ENCODE data around the gene ABHD17B.
"Not testable (repeated sequence)": the region's sequence is repeated elsewhere in the genome, so short reads cannot be mapped to it uniquely, and the experiment has no call there.

The ABHD17B gene

DNA sequence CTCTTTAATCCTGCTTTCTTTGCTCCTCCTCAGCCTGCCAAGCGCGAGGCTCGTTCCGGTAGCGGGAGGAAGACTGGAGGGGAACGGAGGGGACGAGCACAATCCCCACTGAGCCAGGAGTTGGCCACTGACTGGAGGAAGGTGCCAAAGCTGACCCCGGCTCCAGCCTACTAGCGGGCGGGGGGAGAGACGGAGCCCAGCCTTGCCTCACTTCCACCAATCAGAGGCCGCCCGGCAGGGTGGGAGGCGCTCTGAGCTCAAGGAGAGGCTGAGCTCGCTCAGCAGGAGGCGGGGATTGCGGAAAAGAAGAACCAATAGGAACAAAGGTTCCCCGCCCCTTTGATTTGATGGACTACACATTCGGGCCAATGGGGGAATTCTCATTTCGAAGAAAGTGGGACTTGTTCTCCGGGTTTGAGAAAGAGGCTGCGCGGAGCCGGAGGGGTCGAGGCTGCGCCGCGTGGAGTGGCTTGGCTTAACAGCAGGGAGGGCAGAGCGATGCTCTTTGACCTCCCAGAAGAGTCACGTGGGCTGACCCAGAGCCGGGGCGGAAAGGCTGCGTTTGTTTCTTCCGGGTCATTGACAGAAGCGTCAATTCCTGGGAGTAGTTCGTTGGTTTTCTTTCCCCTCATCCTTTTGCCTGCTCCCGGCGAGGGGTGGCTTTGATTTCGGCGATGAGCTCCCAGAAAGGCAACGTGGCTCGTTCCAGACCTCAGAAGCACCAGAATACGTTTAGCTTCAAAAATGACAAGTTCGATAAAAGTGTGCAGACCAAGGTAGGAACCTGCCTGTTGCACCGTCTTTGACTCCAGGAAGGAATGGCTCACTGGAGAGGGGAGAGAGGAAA, at the start of gene ABHD17B, which contains the start of gene C9orf85:
TSS of gene ABHD17B (minus strand) at position 133 of the 847 bp plus-strand sequence. CDS start 36,113 bp downstream, outside the sequence.
TSS of gene C9orf85 (plus strand) at position 579 of the 847 bp plus-strand sequence. CDS start at position 675, 96 bp downstream.
- DNase-seq = peak; percentile 99

DNA sequence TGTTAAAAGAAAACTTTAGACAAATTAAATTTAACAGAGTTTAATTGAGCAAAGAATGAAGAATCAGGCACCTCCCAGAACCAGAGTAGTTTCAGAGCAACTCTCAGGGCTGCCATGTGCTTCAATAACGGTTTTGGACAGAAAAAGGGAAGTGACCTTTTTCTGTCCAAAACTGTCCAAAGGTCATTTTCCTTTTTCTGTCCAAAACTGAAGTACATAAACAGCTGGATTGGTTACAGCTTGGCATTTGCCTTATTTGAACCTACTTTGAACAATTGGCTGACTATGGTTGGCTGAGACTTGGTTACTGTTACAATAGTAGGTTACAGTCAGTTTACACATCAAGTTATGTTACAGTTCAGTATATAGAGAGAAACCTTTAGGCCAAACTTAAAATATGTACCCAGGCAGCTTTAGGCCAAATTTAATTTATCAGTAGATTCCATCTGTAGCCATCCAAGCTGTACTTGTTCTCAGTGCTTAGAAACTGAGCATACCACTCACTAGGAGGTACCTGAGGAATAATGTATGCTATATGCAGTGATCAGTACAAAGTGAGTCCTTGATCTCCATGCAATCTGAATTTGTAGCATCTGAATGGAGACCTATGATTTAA, 44.4 kb upstream of the ABHD17B start:
- no peak for DNase-seq

DNA sequence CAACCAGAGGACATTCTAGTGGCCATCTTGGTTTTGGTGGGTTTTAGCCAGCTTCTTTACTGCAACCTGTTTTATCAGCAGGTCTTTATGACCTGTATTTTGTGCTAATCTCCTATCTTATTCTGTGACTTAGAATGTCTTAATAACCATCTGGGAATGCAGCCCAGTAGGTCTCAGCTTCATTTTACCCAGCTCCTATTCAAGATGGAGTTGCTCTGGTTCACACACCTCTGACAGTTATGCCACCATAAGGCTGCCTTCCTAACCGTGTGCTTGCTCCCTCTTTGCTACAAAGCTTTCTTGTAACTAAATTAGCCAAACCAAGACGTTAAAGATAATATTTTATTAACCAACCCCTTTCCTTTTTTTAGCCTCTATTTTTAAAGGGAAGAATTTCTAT, 43.7 kb upstream of the ABHD17B start:
- not testable (repeated sequence) for DNase-seq

DNA sequence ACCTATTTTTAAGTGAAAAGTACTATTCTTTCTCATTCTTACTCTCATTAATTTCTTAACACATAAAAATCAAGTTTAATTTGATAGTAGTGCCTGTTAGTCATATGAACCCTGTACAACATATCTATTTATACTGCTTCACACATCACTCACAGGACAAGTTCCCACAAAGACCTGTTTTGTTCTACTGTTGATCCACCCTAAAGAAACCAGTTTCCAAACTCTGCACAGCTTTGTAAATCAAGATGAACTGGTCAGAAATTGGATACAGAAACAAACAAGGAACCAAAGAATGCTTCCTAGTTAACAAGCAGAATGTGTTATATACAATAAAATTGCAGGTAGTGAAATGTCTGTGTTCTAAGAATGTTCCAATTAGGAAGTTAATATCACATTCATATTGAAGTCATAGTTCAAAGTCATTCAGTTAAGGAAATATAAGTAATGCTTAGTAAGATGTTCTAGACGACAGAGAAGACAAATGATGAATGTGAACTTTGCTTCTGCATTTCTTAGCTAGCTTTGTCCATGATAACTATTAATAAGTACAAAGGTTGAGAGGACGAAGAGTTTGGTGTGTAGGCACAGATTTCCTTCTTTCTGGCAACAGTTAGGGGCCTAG, 33.9 kb upstream of the ABHD17B start:
- DNase-seq = no peak

DNA sequence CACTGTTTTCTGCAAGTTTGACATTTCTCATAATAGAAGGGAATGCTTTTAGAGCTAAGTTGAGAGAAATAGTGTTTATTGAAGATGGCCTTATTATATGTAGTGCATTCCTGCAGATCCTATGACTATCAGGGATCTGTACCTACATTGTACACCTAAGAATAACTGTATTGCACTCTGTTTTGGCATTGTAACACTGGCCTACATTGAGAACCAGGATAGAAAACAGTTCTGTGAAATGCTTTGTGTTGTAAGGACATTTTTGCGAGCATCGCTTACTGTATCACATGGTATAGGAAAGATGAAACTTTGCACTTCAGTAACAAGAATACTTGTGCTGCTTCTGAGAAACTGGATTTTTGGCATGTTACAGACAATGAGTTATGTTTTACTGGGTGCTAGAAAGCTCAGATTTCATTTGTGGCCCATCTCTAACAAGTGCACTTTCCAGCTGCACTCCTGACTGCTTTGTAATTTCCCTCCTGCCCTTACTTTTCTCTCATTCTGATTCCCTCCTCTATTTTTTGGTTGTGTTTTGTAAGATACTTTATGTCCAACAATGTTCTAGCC, 31.1 kb upstream of the ABHD17B start:
- no peak for DNase-seq

DNA sequence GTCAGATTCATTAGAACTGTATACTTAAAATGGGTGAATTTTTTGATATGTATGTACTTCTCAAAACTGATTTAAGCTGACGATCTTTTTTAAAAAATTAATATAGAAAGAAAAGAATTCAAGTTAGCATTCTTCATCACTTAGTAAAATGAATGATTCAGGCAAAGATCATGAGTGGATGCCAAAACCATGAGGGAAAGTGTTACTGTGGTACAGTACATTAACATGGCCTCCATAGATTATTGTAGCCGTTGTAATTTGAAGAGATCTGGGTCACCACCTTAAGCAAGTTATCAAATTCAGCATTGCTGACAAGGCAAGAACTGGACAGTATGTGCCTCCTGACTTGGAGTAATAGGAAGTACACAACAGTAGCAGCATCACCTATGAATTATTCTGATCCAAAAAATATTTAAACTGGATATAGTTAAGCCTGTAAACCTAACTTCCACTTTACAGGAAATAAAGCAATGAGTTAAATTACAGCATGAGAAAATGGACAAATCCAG, 30.1 kb upstream of the ABHD17B start:
- DNase-seq = no peak

DNA sequence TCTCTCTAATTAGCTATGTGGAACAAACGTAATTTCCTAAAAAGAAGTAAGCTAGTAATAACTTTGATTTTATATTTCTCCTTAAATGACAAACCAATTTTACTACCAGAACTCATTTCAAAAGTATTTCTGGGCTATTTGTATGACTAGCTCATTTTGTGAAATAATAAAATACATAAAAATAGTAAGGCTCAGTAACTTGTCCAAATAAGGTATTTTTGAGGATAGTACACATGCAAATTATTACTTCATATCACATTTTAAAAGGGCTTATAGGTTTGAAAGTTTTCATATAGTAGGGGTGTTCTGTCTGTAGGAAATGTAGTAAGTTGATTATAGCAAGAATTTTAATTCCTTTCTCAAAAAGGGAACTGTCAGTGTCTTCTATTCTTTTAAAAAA, 26.9 kb upstream of the ABHD17B start:
- DNase-seq = no peak

DNA sequence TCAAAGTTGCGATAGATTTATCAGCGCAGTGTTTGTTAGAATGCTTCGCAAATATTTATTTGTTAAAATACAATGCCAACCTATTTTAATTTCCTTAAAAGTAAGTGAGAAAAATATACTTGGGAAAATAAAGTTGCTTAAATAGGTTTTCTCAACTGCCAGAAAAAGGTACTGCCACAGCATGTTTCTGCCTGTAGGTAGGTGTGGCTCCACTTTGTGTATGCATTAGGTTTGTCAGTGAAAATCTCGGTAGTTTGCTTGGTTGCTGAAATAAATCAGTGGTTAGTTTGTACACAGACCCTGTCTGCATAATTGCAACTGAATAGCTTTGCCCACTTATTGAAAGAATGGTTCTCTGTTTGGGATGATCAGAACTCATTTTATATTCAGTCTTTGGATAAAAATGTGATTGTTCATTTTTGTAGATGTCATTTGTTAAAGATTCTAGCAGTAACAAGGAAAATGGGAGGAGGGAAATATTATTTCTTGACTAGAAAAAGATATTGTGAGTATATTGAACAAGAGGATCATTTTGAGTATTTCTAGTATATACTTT, 26.2 kb upstream of the ABHD17B start:
- DNase-seq = no peak

DNA sequence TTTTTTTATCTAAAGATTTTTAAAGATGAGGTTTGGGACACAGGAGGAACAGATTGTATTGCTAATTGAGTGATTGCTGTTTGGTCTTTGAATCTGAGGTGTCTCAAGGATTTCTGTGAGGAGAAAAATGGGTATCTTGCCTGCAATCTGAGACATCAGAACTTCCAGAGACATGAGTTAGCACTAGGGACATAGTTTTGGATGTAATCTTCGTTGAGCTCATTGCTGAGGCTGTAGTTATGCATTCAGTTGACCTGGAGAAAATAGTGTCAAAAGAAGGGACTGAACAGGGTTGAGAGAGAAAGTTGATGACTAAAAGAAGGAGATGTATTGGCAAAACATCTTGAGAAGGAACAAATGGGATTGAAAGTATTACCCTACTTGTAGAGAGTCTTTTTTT, 25.1 kb upstream of the ABHD17B start:
- DNase-seq = no peak

DNA sequence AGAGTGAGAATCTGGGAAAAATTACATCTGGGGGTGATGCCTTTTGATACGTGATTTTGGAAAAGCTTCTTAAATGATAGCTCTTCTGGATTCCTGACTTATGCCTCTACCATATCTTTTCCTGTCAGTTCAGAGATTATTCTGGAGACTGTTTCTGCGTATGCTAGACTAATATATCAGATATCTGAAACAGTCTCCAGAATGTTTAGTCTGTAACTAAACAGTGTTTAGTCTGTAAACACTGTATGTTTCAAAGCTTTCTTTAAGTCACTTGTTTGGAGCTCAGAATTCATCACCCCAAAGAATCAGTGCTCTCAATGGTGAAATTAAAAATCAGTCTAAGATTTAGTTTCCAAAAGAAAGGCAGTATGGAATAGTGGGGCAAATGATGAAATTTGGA, 20.2 kb upstream of the ABHD17B start:
- DNase-seq = no peak

DNA sequence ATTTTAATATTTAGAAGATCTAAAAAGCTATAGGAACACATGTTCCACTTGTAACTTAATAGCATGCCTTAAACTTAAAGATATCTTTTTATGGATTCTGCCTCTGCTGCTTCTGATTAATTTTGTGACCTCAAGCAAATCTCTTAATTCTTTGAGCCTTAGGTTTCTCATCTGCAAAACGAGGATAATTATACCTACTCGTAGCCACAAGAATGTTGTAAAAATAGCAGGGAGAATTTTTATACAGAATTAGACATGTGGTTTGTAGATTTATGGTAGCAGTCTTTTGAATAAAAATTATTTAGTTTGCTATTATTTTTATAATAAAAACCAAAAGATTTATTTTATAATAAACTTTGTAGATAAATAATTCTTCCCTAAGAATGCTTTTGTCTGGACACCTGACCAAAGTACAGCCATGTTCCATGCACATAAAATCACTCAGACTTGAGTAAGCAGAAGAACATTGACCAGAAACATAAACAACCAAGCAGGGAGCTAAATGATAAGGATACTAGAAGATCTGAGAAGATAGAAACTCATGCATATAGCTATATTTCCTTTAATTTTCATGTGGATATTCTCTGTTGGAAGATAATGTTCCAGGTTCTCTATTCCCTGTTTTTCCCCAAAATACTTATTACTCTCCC, 18.9 kb upstream of the ABHD17B start:
- DNase-seq = no peak

DNA sequence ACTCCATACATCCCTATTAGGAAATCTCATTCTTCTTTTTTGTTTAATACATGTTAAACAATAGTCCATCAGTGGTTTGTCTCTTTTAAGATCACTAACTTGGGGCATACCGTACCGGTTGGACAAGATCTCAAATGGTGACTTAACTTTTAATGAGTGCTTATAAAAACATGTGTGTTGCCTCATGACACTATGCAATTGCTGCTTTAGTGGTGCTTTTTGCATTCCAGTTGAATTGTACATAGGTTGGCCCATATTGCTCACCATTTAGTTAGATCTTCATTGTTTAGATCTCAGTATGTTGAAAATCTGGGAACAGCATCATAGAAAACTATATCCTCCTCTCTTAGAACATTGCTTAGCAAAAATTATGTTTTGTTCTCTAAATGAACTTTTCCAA, 18.2 kb upstream of the ABHD17B start:
- DNase-seq = no peak

DNA sequence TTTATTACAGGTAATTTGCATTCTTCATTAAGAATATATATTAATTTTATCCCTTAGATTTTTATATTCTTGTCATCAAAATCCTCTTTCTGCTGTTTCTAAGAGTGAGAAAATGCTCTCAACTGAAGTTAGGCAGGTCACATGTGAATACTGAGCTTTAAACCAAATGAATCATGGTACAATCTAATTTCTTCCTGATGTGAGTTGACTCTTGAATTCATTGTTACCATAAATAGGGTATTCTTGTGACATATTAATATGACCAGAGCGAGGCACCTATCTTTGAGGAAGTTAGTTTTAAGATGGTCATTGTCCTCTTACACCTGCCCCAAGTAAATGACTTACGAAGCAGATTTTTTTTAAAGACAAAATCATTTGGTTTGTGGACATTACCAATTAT, 17.8 kb upstream of the ABHD17B start:
- DNase-seq = no peak

DNA sequence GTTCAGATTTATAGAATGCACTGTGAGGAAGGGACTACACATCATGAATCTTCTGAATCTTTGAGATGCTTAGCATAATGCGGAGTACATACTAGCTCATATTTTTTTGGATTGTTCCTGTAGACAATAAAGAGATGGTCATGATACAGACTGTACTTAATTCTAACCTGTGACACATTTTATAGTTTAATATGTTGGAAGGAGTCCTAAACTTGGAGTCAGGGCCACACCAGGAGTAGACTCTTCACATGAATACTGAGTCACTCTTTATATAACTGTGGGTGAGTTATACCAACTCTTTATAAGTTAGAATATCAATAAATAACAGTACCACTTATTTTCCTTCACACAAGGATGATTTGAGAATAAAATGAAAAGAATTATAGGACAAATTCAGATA, 17.4 kb upstream of the ABHD17B start:
- DNase-seq = no peak

DNA sequence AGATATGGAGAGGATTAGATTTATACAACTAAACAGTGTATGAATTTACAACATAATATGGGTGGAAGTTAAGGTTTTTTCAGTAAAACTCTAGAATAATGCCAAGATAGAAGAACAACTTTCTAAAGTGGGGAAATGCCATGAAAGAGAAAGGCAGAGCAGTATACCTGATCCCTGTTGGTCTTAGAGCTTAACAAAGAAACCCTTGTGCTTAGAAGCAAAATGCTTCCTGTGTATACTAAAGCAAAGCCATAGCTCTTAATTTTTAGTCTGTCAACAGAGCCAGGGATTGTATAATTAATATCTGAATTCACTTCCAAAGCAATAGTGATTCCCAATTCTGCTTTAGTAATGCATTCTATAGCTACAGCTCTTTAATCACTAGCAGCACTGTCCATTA, 14.8 kb upstream of the ABHD17B start:
- no peak for DNase-seq

DNA sequence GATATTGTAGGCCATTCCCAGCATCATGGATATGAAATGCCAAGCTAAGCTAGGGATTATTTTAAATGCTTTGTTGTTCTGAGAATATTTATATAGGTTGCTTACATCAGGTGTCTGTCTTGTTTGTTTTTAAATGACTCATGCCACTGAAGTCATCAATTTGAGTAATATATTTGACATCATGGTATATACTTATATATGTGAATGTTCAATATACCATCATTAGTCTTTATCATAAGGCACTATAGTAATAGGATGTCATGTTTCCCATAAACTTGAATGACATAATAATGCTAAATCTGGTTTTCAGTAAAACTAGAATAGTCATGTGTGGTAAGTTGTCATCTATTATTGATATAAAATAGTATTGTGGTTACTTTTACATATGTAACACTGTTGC, 13.6 kb upstream of the ABHD17B start:
- DNase-seq = no peak

DNA sequence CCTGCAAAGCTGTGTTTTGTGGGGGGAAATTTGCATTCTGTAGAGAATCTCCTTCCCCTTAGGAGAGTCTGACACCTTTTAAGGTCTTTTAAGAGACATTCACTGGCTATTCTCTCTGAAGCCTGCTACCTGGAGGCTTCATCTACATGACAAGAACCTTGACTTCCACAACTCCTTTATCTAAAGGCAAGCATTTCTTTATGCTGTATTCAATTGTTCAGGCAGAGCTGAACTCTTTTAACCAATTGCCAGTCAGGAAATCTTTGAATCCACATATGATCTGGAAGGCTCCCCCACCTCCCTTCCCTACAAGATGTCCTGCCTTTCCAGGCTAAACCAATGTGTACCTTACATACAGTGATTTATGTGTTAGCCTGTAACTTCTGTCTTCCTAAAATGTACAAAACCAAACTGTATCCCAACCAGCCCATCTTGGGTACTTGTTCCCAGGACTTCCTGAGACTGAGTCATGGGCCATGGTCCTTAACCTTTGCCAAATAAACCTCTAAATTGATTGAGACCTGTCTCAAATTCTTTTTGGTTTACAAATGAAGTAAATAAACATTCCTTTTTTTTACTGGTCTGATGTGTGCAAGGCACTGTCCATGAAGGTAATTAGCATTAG, 10.3 kb upstream of the ABHD17B start:
- DNase-seq = no peak

DNA sequence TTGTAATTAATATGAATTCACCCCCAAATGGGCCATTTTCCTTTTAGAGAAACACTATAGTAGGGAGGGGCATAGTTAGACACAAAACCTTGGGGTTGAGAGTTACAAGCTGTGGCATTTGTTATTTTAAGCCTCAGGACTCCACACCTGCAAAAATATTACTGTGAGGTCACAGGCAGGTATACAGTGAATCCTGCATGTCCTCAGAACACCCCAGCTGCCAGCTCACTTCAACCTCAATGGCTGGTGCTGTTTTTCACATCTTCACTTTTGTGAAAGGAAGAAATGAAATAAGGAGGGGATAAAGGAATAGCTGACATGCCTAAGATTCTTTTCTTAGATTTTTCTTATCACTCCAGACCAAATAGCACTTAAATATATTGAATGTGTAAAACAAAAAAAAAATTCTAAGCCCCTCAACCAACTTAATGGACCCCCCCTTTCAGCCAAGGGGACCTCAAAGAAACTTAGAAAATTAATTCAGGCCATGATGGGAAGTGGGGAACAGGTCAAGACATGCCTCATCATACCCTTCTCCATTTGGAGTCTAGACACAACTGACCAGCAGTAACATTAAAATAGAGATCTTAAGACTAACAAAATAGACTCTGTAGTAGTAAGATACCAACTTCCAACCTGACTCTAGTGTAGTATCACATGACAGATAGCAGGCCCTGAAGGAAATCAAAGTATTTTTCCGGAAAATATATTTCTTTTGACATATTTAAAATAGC, 9.6 kb upstream of the ABHD17B start:
- no peak for DNase-seq

DNA sequence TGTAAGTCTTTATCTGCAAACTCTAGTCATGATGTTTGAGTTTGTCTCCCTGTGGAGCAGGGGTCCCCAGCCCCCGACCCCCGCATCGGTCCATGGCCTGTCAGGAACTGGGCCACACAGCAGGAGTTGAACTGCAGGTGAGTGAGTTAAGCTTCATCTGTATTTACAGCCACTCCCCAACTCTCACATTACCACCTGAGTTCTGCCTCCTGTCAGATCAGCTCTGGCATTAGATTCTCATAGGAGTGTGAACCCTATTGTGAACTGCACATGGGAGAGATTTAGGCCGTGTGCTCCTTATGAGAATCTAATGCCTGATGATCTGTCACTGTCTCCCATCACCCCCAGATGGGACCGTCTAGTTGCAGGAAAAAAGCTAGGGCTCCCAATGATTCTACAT, 7.4 kb upstream of the ABHD17B start:
- no peak for DNase-seq

DNA sequence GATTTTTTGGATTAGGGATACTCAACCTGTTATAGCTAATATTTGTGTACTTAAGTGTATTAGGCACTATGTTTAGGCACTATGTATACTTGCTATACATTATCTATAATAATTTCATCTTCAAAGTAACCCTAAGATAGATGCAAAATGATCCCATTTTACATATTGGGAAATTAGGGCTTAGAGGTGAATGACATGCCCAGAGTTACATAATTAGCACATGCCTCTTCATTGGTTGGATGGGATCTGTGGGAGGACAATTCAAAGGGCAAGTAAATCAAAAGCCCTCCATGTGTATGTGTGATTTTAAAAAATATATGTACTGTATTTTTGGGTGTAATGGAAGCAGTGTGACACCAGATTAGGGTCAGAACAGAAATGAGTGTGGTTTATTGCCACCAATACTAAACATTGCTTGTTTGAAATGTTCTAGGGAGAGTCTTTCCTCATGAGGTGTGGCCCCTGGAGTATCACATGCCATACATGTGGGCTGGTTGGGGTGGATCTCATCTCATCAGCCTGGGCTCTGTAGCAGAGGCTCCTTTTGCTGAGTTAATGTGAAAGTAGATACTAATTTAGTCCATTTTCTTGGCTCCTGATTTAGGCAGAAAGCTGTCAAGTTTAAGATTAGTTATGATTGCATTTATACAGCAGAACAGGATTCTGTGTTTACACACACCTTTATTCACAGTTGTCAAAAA, 6.0 kb upstream of the ABHD17B start:
- DNase-seq = no peak

DNA sequence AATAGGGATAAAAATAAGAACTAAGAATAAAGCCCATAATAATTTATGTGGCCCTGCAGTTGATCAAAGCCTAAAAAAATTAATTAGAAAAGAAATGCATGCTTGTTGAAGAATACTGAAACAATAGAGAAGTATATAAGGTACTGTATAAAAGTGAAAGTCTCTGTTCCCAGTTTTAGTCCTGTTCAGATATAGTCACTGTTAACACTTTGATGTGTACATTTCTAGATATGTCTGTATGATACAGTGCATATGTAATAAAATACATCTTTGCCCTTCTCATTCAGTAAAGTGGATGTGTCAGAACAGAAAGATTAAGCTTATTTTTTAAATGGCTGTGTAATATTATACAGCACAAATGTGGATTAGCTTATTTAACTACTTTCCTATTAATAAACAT, 4.5 kb upstream of the ABHD17B start:
- DNase-seq = no peak
